ENCODE measurements around the gene SERPINI1.

Gene SERPINI1

DNA sequence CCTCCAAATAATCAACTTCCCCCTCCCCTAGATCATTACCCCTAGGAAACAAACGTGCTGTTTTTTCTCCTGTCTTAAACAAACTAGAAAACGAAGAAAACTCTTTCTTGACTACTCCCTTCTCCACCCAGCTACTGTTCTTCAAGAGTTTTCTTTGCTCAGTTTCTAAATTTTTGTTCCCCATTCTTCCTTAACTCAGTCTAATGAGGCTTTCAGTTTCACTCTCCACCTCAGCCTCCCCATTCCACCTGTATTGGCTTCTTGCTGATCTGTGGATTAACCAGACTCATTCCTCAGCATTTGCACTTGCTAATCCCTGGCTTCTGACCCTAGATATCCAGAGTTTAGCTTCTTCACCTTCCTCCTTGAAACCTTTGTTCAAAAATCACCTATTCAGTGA is 26.8 kb downstream of the SERPINI1 start:
- no peak for ATAC-seq
- no peak for TF ChIP-seq ZNF8 (CRISPR knock-in tag; IDR thresholded peaks at IDR 0.05)
- TF ChIP-seq, protein P1, sequence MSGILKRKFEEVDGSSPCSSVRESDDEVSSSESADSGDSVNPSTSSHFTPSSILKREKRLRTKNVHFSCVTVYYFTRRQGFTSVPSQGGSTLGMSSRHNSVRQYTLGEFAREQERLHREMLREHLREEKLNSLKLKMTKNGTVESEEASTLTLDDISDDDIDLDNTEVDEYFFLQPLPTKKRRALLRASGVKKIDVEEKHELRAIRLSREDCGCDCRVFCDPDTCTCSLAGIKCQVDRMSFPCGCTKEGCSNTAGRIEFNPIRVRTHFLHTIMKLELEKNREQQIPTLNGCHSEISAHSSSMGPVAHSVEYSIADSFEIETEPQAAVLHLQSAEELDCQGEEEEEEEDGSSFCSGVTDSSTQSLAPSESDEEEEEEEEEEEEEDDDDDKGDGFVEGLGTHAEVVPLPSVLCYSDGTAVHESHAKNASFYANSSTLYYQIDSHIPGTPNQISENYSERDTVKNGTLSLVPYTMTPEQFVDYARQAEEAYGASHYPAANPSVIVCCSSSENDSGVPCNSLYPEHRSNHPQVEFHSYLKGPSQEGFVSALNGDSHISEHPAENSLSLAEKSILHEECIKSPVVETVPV (CRISPR knock-in tag; IDR thresholded peaks at IDR 0.05): no peak
- TF ChIP-seq, protein P2, sequence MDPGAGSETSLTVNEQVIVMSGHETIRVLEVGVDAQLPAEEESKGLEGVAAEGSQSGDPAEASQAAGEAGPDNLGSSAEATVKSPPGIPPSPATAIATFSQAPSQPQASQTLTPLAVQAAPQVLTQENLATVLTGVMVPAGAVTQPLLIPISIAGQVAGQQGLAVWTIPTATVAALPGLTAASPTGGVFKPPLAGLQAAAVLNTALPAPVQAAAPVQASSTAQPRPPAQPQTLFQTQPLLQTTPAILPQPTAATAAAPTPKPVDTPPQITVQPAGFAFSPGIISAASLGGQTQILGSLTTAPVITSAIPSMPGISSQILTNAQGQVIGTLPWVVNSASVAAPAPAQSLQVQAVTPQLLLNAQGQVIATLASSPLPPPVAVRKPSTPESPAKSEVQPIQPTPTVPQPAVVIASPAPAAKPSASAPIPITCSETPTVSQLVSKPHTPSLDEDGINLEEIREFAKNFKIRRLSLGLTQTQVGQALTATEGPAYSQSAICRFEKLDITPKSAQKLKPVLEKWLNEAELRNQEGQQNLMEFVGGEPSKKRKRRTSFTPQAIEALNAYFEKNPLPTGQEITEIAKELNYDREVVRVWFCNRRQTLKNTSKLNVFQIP (CRISPR knock-in tag; IDR thresholded peaks at IDR 0.05; ENCODE audit: borderline replicate concordance, low read depth): no peak
- TF ChIP-seq ISL1 (CRISPR knock-in tag; IDR thresholded peaks at IDR 0.05): no peak
- TF ChIP-seq, protein P3, sequence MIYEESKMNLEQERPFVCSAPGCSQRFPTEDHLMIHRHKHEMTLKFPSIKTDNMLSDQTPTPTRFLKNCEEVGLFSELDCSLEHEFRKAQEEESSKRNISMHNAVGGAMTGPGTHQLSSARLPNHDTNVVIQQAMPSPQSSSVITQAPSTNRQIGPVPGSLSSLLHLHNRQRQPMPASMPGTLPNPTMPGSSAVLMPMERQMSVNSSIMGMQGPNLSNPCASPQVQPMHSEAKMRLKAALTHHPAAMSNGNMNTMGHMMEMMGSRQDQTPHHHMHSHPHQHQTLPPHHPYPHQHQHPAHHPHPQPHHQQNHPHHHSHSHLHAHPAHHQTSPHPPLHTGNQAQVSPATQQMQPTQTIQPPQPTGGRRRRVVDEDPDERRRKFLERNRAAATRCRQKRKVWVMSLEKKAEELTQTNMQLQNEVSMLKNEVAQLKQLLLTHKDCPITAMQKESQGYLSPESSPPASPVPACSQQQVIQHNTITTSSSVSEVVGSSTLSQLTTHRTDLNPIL (CRISPR knock-in tag; IDR thresholded peaks at IDR 0.05; ENCODE audit: low read depth): no peak
- no peak for TF ChIP-seq ZFP3 (CRISPR knock-in tag; IDR thresholded peaks at IDR 0.05)
- no peak for TF ChIP-seq ESRRG (CRISPR knock-in tag; IDR thresholded peaks at IDR 0.05)
- TF ChIP-seq RARB (CRISPR knock-in tag; IDR thresholded peaks at IDR 0.05): no peak
- no peak for TF ChIP-seq ARNTL (CRISPR knock-in tag; IDR thresholded peaks at IDR 0.05; ENCODE audit: borderline replicate concordance, low read depth)
- TF ChIP-seq OSR1 (CRISPR knock-in tag; IDR thresholded peaks at IDR 0.05): no peak
- TF ChIP-seq ZNF70 (CRISPR knock-in tag; IDR thresholded peaks at IDR 0.05): no peak
- no peak for TF ChIP-seq TOX (CRISPR knock-in tag; IDR thresholded peaks at IDR 0.05; ENCODE audit: borderline replicate concordance)
- TF ChIP-seq ZC3H10 (CRISPR knock-in tag; IDR thresholded peaks at IDR 0.05): no peak
- no peak for TF ChIP-seq PPARA (CRISPR knock-in tag; IDR thresholded peaks at IDR 0.05; ENCODE audit: borderline replicate concordance)
- TF ChIP-seq, protein P4, sequence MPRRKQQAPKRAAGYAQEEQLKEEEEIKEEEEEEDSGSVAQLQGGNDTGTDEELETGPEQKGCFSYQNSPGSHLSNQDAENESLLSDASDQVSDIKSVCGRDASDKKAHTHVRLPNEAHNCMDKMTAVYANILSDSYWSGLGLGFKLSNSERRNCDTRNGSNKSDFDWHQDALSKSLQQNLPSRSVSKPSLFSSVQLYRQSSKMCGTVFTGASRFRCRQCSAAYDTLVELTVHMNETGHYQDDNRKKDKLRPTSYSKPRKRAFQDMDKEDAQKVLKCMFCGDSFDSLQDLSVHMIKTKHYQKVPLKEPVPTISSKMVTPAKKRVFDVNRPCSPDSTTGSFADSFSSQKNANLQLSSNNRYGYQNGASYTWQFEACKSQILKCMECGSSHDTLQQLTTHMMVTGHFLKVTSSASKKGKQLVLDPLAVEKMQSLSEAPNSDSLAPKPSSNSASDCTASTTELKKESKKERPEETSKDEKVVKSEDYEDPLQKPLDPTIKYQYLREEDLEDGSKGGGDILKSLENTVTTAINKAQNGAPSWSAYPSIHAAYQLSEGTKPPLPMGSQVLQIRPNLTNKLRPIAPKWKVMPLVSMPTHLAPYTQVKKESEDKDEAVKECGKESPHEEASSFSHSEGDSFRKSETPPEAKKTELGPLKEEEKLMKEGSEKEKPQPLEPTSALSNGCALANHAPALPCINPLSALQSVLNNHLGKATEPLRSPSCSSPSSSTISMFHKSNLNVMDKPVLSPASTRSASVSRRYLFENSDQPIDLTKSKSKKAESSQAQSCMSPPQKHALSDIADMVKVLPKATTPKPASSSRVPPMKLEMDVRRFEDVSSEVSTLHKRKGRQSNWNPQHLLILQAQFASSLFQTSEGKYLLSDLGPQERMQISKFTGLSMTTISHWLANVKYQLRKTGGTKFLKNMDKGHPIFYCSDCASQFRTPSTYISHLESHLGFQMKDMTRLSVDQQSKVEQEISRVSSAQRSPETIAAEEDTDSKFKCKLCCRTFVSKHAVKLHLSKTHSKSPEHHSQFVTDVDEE (CRISPR knock-in tag; IDR thresholded peaks at IDR 0.05): no peak
- no peak for TF ChIP-seq TCF4 (CRISPR knock-in tag; IDR thresholded peaks at IDR 0.05; ENCODE audit: borderline replicate concordance)
- no peak for TF ChIP-seq BACH2 (CRISPR knock-in tag; IDR thresholded peaks at IDR 0.05; ENCODE audit: borderline replicate concordance)
- no peak for TF ChIP-seq ZNF565 (CRISPR knock-in tag; conservative IDR thresholded peaks at IDR 0.05; ENCODE audit: low read depth)
- no peak for TF ChIP-seq SNAI2 (CRISPR knock-in tag; IDR thresholded peaks at IDR 0.05)
- TF ChIP-seq GLIS3 (CRISPR knock-in tag; IDR thresholded peaks at IDR 0.05): no peak

DNA sequence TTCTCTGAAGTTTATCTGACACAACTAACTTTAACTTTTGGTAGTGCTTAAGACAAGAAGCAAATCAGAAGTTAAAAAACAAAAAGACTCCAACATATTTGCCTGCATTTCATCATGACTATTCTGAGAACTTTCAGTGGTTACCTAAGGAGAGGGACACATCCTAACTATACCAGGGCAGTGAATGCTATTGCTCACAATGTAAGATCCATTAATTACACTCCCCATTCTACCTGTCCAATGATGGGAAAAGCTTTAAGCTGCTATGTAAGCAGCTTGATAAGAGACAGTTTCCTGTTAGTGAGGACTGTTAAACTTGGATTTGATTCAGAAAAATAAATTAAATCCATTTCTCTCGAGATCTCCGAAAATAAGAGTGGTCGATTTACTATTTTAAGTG is 37.5 kb downstream of the SERPINI1 start:
- no peak for ATAC-seq
- TF ChIP-seq ZNF565 (CRISPR knock-in tag; conservative IDR thresholded peaks at IDR 0.05; ENCODE audit: low read depth) (no peak), SNAI2 (CRISPR knock-in tag; IDR thresholded peaks at IDR 0.05) (no peak), ZFP3 (CRISPR knock-in tag; IDR thresholded peaks at IDR 0.05) (no peak), ESRRG (CRISPR knock-in tag; IDR thresholded peaks at IDR 0.05) (no peak), GLIS3 (CRISPR knock-in tag; IDR thresholded peaks at IDR 0.05) (no peak), ARNTL (CRISPR knock-in tag; IDR thresholded peaks at IDR 0.05; ENCODE audit: borderline replicate concordance, low read depth) (no peak), TCF4 (CRISPR knock-in tag; IDR thresholded peaks at IDR 0.05; ENCODE audit: borderline replicate concordance) (no peak), BACH2 (CRISPR knock-in tag; IDR thresholded peaks at IDR 0.05; ENCODE audit: borderline replicate concordance) (no peak), RARB (CRISPR knock-in tag; IDR thresholded peaks at IDR 0.05) (no peak), PPARA (CRISPR knock-in tag; IDR thresholded peaks at IDR 0.05; ENCODE audit: borderline replicate concordance) (no peak), ZFP30 (CRISPR knock-in tag; IDR thresholded peaks at IDR 0.05) (no peak)

DNA sequence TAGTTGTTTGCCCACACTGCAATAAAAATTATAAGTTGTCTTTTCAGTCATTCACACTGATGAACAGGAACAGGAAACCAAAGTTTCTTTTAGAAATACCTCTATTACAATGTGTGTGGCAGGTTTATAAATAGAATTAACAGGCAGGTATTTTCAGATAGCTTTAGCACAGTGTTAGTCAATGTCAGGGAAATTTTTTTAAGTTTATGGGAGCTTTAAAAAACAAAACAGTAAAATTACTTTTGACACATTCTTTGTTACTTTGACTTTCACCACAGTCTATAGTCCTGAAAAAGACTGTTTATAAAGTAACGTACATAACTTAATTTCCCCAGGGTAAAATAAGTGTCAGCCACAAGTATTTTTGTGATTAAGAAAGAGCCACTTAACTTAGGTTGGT is 38.1 kb downstream of the SERPINI1 start:
- no peak for ATAC-seq
- TF ChIP-seq ZFP30 (CRISPR knock-in tag; IDR thresholded peaks at IDR 0.05) (no peak), ISL1 (CRISPR knock-in tag; IDR thresholded peaks at IDR 0.05) (no peak), TCF4 (CRISPR knock-in tag; IDR thresholded peaks at IDR 0.05; ENCODE audit: borderline replicate concordance) (no peak), OSR1 (CRISPR knock-in tag; IDR thresholded peaks at IDR 0.05) (no peak), CSDC2 (CRISPR knock-in tag; IDR thresholded peaks at IDR 0.05) (no peak), PPARA (CRISPR knock-in tag; IDR thresholded peaks at IDR 0.05; ENCODE audit: borderline replicate concordance) (no peak), TOX (CRISPR knock-in tag; IDR thresholded peaks at IDR 0.05; ENCODE audit: borderline replicate concordance) (no peak), RARB (CRISPR knock-in tag; IDR thresholded peaks at IDR 0.05) (no peak)
- TF ChIP-seq, protein P4 (CRISPR knock-in tag; IDR thresholded peaks at IDR 0.05): no peak

Data from SK-N-SH treated with all-trans-retinoic acid at 6 μM for 48 hours (cell line).